ENCODE data around the gene KLHL21. TPM values are rescaled to one million over a fixed set of nuclear protein-coding genes. Genes with fewer than 3 reads are reported as not detected.

The KLHL21 gene
- total RNA-seq, 1 donor from 2014 or later: 83.7 TPM

DNA sequence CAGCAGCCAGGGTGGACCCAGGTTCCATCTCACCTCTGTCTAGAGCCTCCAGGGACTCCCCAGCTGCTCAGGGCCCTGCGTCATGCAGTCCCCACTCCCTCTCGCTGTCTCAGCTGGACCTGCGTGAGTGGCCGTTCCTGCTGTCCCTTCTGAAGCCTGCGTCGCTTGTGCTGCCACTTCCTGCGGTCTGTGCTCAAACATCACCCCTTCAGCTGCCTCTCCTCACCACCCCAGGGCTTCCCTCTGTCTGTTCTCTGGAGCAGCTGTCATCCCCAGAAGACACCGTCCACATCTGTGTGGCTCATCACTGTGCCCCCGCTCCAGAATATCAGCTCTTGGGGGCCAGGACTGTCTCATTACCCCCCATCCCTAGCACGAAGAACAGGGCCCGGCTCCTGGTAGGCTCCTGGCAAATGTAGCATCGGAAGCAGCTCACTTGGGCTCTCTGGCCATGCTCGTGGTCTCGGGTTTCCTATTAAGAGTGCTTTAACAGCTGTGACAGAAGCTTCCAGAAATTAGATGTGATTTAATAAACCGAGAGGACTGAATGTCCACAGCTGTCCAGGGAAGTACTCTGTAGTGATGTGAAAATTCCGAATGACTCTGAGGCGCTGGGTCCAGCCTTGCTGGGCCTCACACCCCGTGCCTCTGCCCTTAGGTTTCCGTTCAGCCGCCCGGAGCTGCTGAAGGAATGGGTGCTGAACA lies 25.3 kb upstream of the KLHL21 start:
- Histone ChIP-seq H3K9me3 (replicated peaks) (no peaks in the 10 kb centered on the region), H3K4me1 (peaks cover 37% of the 10 kb centered on the region), H3K4me3 (no peak overlapping the region), H3K27me3 (ENCODE audit: low read depth) (no peaks in the 10 kb centered on the region), H3K36me3 (peaks cover 62% of the 10 kb centered on the region), H3K27ac (replicated peaks) (no peak overlapping the region)
- DNase-seq: no peak
- TF ChIP-seq, protein P1, sequence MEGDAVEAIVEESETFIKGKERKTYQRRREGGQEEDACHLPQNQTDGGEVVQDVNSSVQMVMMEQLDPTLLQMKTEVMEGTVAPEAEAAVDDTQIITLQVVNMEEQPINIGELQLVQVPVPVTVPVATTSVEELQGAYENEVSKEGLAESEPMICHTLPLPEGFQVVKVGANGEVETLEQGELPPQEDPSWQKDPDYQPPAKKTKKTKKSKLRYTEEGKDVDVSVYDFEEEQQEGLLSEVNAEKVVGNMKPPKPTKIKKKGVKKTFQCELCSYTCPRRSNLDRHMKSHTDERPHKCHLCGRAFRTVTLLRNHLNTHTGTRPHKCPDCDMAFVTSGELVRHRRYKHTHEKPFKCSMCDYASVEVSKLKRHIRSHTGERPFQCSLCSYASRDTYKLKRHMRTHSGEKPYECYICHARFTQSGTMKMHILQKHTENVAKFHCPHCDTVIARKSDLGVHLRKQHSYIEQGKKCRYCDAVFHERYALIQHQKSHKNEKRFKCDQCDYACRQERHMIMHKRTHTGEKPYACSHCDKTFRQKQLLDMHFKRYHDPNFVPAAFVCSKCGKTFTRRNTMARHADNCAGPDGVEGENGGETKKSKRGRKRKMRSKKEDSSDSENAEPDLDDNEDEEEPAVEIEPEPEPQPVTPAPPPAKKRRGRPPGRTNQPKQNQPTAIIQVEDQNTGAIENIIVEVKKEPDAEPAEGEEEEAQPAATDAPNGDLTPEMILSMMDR (IDR thresholded peaks at IDR 0.05; ENCODE audit: borderline replicate concordance): no peak
- intact Hi-C loops (cut with micrococcal nuclease): no loop called here

DNA sequence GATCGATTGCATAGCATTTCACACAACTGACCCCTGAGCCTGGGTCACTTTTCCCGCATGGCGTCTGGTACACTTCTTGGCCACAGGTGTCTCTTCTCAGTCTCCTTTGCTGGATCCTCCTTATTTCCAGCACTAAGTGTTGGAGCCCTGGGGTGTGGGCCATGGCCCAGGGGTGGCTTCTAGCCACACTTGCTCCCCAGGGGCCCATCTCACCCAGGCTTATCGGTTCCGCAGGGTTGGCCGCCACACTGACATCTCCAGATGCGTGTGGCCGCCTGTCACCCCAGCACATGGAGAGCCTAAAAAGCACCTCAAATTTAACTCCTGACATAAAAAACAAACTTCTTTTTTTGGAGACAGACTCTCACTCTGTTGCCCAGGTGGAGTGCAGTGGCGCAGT lies 24.4 kb upstream of the KLHL21 start:
- peak overlapping the region; percentile 88 for H3K4me3 ChIP-seq
- no peak for DNase-seq
- peaks cover 62% of the 10 kb centered on the region for H3K36me3 ChIP-seq
- H3K9me3 ChIP-seq (replicated peaks): no peaks in the 10 kb centered on the region
- intact Hi-C loops (cut with micrococcal nuclease): no loop called here
- H3K27ac ChIP-seq (replicated peaks): no peak overlapping the region
- TF ChIP-seq, protein P1 (IDR thresholded peaks at IDR 0.05; ENCODE audit: borderline replicate concordance): no peak
- H3K27me3 ChIP-seq (ENCODE audit: low read depth): no peaks in the 10 kb centered on the region
- H3K4me1 ChIP-seq: peaks cover 37% of the 10 kb centered on the region

DNA sequence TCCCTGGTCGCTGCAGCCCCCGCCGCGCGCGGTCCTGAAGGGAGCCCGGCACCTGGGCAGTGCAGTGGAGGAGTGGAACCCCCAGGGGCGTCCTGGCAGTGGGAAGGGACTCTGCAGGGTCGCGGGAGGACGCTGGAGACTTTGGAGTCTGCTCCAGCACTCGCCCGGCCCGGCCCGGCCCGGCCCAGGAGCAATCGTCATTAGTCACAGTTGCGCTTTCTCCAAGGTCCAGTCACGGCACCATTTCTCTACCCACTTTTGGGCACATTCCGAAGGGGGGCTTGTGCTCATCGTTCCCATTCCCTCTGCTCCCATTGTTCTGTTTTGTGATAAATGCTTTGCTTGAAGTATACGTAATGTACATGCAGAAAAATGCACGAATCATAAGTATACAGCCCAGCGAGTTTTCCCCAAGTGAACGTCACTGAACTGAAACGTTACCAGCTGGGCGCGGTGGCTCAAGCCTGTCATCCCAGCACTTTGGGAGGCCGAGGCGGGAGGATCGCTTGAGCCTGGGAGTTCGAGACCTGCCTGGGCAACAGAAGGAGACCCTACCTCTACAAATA lies 23.0 kb upstream of the KLHL21 start:
- Histone ChIP-seq H3K27ac (replicated peaks) (peak overlapping the region; percentile 90), H3K36me3 (peaks cover 62% of the 10 kb centered on the region), H3K4me1 (peaks cover 37% of the 10 kb centered on the region), H3K4me3 (peak overlapping the region; percentile 88), H3K9me3 (replicated peaks) (no peaks in the 10 kb centered on the region), H3K27me3 (ENCODE audit: low read depth) (no peaks in the 10 kb centered on the region)
- intact Hi-C loops (cut with micrococcal nuclease): no loop called here
- DNase-seq: no peak
- TF ChIP-seq, protein P1 (IDR thresholded peaks at IDR 0.05; ENCODE audit: borderline replicate concordance): no peak

DNA sequence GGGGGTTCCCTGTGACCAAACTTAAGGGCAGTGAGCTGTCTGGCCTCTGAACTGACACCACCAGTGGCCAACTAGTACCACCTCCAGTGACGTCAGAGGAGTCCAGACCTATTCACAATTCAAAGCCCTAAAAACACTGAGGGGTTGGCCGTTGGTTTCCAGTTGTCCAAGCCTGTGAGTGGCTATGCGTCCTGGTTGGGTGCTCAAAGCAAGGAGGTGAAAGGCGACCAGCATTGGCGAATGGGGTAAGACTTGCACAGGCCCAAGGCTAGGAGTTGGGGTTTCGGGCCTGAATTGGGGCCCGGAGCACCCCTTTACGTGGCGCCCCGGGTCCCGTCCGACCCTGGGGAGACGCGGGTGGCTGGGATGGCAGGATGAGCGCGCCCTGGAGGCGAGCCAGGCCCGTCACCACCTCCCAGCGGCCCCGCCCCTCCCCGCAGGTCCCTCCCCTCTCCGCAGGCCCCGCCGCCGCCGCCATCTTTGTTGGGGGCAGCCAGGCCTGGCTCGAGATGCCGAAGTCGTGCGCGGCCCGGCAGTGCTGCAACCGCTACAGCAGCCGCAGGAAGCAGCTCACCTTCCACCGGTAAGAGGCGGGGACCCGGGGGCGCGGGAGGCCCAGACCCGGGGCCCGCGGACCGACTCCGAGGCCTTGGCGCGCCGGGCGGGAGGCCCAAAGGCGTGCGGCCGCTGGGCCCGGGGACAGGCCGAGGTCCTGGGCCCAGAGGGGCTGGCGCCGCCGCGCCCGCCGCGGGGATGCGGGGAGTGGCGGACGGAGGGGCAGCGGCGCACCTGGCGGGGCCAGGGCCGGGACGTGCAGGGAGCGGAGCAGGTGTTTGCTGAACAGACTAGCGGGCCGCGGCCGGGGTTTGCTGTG lies 22.3 kb upstream of the KLHL21 start, which contains the start of gene THAP3:
Gene THAP3 (plus strand): TSS at position 159 of the 874 bp plus-strand sequence. CDS start 351 bp downstream, at position 510.
- intact Hi-C loops (cut with micrococcal nuclease): no loop called here
- H3K36me3 ChIP-seq: peaks cover 62% of the 10 kb centered on the region
- H3K27me3 ChIP-seq (ENCODE audit: low read depth): no peaks in the 10 kb centered on the region
- H3K27ac ChIP-seq (replicated peaks): peak within 1 kb of the TSS; percentile 90
- TF ChIP-seq, protein P1 (IDR thresholded peaks at IDR 0.05; ENCODE audit: borderline replicate concordance): no peak
- no peaks in the 10 kb centered on the region for H3K9me3 ChIP-seq (replicated peaks)
- peaks cover 37% of the 10 kb centered on the region for H3K4me1 ChIP-seq
- peak within 1 kb of the TSS; percentile 88 for H3K4me3 ChIP-seq
- DNase-seq: peak; percentile 90

DNA sequence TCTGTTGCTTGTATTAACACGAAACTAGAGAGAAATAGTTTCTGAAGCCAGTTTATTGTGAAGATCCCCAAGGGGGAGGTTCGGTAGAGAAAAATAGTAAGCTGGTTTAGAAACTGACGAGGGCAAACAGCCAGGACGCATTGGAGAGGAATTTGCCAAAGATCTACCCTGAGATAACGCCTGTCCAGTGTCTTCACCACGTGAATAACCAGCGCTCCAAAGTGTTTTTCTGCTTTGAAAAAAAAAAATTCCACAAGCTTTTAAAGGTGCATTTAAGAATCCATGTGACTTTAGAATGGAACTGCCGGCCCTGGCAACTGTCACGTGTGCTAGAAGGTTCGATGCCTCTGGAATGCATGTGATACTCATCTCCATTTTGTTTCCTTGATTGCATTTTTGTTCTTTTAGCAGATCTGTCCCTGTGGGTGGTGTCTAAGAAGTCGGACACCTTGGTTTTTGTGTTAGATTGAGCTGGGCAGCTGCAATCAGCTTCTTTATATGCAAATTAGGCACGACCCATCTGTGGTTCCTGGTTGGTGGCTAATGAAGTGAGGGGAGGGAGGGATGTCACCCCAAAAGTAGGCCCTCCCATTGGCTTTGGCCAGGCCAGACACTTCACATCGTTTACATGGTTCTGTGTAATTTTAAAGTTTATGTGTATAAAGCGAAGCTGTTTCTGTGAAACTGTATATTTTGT lies 20.7 kb upstream of the KLHL21 start:
- H3K9me3 ChIP-seq (replicated peaks): no peaks in the 10 kb centered on the region
- intact Hi-C loops (cut with micrococcal nuclease): no loop called here
- H3K36me3 ChIP-seq: peaks cover 62% of the 10 kb centered on the region
- no peaks in the 10 kb centered on the region for H3K27me3 ChIP-seq (ENCODE audit: low read depth)
- no peak for DNase-seq
- no peak overlapping the region for H3K4me3 ChIP-seq
- TF ChIP-seq, protein P1 (IDR thresholded peaks at IDR 0.05; ENCODE audit: borderline replicate concordance): no peak
- no peak overlapping the region for H3K27ac ChIP-seq (replicated peaks)
- H3K4me1 ChIP-seq: peaks cover 37% of the 10 kb centered on the region

Measured in left ventricle myocardium inferior (tissue), 1 donor.